Measurements from ENCODE around the gene PRMT7. TPM values are rescaled to one million over a fixed set of nuclear protein-coding genes. Genes with fewer than 3 reads are reported as not detected.

Gene PRMT7
- total RNA-seq, 1 donor from 2014 or later, result 27.7 TPM

DNA sequence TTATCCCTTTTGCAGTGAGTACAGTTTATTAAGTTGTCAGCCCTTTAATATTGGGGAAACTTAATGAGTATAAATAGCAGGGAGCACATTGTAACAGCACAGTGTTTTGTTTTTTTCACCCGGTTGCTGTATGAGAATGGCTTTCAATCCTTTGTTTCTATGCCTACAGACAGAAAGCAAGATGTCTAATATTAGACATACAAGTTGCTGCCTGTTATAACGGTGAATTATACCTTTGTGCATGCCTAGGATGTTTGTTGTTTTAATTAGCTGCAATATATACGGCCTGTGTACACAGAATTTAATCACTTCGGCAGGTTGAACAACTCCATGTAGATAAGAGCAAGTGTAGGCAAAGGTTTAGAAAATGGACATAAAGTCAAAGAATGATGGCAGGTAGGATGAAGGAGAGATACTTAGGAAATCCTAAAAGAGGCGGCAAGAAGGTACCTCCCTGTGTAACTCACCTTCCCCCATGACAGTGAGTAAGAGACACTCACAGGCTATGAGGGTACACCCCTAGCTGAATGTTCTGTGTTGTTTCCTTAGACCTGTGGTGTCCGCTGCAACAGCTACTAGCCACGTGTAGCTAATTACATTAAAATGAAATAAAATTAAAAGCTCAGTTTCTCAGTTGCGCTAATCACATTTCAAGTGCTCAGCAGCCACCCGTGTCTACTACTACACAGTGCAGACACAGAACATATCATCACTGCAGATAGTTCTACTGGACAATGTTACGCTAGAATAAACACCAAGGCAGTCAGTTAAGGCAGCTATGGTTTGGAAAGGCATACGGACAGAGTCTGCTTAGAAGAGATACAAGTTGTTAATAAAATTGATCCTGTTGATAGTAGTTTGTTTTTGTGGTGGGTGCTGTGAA lies 11.0 kb upstream of the PRMT7 start:
- DNase-seq (ENCODE audit: low spot score), result no peak

DNA sequence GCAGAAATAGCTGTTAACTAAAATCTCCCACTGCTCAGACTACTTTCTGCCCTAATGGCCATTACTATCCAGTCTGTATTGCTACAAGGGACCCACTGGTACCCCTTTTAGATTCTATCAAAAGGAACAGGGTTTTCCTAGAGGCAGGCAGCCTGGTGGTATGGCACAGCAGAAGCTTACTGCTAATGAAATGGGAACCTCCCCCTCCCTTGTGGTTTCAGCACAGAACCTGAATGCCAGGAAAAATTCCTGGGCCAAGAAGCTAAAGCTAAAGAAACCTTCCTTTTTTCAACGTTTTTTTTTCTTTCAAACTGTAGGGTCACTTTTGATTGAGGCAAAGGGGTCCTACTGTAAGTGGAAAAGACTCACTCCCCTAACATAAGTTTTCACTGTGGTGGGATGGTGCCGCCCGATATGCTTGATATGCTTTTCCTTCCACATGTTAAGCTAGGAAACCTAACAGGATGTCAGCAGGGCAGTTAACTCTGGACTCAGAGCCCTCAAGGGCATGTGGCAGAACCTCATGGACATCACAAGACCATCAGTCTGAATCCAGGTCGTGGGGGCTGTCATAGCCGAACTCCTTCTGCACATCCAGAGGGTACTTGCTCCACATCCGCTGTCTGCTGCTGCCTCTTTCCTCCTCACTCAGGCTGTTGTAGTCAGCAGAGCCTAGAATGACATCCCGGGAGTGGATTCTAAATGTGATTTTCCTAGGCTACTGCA lies 9.9 kb upstream of the PRMT7 start:
- DNase-seq (ENCODE audit: low spot score) (no peak), ATAC-seq (no peak)

More for the DNA sequence above, 11.0 kb upstream of the PRMT7 start:
- ATAC-seq, result no peak

DNA sequence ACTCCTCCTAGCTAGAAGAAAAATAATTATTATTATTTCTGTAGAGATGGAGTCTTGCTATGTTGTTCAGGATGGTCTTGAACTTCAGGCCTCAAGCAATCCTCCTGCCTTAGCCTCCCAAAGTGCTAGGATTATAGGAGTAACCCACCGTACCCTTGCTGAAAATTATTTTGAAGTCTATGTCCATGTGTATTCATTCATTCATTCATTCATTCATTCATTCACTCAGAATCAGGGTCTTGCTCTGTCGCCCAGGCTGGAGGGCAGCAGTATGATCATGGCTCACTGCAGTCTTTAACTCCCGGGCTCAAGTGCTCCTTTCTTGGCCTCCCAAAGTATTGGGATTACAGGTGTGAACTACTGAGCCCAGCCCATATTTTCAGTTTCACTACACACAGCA lies 4.2 kb upstream of the PRMT7 start:
- no peak for ATAC-seq
- DNase-seq (ENCODE audit: low spot score), result no peak

DNA sequence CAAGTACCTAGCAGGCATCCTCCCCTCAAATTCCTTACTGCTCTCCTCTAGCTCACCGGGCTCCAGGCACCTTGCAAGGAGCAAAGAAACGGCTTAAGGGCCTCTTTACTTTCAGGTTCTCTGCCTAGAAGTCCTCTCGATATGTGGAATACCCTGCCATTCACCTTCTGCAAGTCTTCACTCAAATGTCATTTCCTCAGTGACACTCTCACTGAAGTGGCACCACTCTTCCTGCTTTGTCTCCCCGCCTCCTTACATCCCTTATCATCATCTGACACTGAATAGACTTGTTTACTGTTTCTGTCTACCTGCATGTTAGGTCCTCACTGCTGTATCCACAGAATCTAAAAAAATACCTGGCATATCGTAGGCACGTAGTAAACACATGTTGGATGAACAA lies 1.0 kb upstream of the PRMT7 start:
- ATAC-seq, result no peak
- no peak for DNase-seq (ENCODE audit: low spot score)

DNA sequence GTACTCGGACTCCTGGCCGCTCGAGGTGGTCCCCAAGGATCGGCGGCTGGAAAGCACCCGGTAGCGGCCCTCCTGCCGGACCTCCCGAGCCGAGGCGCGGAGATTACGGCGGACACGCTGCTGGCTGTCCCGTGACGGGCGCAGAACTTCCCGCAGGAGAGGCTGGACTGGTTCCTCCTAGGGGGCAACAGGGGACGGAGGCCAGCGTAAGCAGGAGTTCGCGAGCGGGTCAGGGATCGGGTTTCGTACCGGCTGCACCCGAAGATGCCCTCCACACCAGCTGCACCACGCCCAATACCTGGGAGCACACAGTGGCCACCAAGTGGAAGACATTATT lies 414 bp upstream of the PRMT7 start:
- DNase-seq (ENCODE audit: low spot score) (no peak), ATAC-seq (peak; percentile 61)

DNA sequence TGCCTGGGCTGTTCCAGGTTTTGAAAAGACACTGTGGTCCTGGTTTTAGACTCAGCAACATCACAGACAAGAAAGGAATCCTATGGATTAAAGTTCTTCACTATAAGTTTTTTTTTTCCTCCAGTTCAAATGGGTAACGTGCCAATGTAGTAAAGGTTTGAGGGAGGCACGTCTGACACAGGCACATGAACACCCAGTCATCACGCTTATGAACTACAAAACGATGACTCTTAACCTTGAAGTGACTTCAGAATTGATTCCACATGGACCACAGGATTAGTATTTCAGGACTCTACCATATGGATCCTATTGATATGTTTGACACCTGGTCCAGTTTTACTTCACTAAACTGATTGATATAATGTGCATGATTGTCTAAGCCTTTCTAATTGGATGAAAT lies 2.3 kb downstream of the PRMT7 start:
- DNase-seq (ENCODE audit: low spot score), result no peak

DNA sequence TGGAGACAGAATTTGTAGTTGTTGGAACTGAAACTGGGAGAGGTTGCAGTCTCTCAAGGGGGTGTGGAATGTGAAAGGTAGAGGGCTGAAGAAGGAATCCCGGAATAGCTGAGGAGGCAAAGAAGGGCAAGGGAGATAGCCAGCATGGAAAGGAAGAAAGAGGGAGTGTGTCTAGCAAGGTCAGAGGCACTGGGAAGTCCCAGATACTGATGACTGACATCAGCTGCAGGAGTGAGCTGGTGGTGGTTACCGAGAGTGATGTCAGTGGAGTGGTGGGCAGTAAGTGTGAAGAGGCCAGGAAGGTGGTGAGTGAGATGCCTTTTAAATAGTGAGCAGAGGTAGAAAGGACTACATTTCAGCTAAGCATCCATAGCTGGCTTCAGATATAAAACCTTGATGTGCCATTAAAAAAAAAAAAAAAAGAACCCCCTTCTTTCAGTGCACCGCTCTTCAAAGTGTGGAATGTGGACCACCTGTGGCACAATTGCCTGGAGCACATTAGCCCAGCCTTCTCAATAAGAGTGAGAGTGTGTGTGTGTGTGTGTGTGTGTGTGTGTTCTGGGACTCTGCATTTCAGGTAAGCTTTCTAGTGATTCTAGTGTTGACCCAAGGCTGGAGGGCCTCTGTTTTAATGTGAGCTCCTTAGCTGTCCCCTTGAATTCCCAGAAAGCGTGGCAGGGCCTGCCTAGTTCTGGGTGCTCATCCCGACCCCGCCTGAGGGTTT lies 8.5 kb downstream of the PRMT7 start:
- DNase-seq (ENCODE audit: low spot score), result no peak
- no peak for ATAC-seq

More for the DNA sequence above, 2.3 kb downstream of the PRMT7 start:
- ATAC-seq, result no peak

DNA sequence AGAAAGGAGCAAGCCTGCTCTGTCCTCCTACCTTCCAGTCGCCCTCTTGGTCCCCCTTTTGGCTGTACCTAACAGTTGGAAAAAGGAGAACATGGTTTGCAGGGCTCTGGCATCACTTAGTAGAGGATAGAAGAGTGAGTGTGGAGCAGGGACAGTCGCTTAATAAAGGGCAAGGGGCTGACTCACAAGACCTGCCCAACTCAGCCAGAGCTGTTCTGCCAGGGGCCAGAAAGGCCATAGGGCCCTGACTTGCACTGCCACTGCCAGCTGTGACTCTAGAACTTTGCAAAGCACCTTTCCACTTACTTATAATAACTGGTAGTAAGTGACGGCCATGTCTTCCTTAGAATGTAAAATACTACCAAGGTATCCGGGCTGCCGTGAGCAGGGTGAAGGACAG lies 13.5 kb downstream of the PRMT7 start:
- ATAC-seq (no peak), DNase-seq (ENCODE audit: low spot score) (no peak)

DNA sequence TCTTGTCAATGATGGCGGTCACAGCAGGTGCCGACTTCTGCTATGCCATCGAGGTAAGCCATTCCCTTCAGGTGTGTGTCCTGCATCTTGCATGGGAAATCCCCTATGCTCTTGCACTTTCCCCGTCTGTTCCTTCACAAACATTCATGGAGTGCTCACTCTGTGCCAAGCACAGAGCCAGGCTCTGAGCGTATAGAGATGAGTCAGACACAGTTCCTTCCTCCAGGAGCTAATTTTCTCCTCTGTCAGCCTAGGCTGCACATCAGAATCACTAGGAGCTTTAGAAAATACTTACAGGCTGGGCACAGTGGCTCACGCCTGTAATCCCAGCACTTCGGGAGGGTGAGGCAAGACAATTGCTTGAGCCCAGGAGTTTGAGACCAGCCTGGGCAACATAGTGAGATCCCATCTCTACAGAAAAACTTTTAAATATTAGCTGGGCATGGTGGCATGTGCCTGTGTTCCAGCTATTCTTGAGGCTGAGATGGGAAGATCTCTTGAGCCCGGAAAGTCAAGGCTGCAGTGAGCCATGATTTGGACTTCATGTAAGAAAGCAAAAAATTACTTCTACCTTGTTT lies 14.1 kb downstream of the PRMT7 start:
- no peak for DNase-seq (ENCODE audit: low spot score)
- no peak for ATAC-seq

DNA sequence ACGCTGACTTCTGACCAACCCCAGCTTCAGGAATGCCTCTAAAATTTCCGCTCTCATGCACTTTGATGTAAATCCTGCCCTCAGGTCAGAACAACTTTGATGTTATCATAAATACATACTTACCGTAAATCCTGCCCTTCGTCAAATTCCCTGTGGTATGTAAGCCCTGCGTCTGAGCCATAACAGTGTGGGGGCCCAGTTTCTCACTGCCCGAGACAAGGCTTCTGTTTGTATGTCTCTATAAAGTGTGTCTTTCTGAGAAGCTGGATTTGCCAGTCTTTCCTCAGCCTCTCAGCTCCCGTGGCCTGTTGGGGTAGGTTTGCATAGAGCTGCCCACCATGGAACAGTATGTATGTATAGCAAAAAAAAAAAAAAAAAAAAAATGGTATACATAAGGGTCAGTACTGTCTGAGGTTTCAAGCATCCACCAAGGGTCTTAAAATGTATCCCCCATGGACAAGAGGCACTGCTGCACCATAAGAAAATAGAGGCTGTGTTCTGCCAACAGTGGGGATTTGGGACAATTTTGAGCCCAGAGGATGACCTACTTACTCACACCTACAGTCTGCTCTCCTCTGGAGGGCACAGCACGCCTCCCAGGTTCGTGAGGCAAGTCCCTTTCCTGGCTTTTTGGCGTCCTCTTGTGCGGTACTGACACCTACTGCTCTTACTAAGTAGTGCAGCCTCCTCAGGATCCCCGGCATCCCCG lies 17.5 kb downstream of the PRMT7 start:
- ATAC-seq, result peak; percentile 93
- peak; percentile 79 for DNase-seq (ENCODE audit: low spot score)

DNA sequence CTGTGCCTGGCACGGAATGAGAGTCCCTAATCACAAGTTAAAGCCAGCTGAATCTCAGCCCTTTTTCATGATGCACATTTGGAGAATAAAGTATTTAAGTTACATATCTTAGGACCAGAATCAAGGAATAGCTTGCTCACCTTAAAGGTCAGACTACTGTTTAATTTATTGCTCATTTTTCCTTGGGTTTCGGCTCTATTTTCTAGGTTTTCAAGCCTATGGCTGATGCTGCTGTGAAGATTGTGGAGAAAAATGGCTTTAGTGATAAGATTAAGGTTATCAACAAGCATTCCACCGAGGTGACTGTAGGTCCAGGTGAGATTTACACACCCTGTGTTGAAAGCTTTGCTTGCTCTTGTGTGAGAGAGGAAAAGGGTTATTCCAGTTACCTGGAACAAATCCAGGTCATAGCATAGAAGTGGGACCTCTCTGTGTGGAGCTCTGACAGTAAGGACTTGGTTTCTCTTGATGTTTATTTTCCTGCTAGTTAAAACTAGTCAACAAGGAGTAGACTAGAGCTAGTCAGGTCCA lies 18.1 kb downstream of the PRMT7 start:
- ATAC-seq (no peak), DNase-seq (ENCODE audit: low spot score) (no peak)

DNA sequence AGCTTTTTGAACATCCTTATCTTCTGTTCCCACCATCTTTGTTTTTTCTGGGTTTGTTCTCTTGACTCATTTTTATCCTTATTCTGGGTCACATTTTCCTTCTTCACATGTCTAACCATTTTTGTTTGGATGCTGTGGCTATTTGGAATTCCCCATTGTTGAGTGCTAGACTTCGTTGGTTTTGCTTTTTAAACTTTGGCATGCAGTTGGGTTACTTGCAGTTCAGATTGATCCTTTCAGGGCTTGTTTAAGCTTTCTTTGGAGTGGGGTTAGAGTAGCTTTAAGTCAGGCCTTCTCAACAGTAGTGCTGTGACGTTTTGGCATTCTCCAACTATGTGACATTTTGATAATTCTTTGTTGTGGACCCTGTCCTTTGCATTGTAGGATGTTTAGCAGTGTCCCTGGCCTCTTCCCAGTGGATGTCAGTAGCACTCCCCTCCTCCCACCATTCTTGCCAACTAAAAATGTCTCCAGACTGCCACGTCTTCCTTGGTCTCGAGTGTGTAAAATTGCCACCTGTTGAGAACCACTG lies 21.1 kb downstream of the PRMT7 start:
- peak; percentile 35 for ATAC-seq
- no peak for DNase-seq (ENCODE audit: low spot score)

DNA sequence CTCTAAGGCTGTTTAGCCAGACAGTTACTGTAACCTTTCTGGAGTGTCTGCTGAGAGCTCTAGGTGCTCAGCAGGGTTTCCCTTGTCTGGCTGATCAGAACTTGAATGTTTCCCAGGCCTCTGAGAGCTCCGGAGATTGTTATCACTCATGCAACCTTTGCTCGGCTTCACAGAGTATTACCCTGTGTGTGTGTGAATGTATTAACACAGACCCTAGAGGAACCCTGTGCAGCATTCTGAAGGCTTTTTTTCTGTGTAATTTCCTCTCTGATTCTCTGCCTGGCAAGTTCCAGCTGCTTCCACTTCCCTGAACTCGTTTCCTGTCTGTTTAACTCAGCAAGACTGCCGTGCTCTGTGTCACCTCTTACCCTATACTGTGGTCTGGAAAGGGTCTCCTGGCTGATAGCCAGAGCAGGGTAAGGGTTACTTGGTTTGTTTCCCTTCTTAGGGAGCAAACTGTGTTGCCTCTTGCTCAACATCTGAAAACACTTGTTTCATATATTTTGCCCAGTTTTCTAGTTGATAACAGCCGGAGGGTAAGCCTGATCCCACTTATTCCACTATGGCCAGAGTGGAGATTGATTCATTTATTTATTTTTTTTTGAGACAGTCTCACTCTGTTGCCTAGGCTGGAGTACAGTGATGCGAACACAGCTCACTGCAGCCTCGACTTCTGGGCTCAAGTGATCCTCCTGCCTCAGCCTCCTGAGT lies 21.7 kb downstream of the PRMT7 start:
- DNase-seq (ENCODE audit: low spot score) (peak; percentile 61), ATAC-seq (peak; percentile 74)

DNA sequence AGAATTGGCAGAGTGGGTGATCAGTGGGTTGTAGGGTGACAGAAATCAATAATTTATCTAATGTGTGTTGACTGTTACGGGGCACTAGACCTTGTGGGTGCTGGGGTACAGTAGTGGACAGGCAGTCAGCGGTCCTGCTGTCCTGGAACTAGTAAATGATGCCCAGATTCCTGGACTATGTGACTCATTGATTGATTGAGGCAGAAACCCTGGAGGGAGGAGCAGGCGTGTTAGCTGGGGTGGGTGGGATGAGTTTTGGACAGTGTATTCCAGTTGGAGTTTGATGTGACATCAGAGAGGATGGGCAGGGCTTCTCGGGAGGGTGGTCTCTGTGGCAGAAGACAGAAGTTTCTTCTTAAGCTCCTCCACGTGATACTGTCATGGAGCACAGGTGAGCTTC lies 24.4 kb downstream of the PRMT7 start:
- DNase-seq (ENCODE audit: low spot score) (no peak), ATAC-seq (peak; percentile 22)

DNA sequence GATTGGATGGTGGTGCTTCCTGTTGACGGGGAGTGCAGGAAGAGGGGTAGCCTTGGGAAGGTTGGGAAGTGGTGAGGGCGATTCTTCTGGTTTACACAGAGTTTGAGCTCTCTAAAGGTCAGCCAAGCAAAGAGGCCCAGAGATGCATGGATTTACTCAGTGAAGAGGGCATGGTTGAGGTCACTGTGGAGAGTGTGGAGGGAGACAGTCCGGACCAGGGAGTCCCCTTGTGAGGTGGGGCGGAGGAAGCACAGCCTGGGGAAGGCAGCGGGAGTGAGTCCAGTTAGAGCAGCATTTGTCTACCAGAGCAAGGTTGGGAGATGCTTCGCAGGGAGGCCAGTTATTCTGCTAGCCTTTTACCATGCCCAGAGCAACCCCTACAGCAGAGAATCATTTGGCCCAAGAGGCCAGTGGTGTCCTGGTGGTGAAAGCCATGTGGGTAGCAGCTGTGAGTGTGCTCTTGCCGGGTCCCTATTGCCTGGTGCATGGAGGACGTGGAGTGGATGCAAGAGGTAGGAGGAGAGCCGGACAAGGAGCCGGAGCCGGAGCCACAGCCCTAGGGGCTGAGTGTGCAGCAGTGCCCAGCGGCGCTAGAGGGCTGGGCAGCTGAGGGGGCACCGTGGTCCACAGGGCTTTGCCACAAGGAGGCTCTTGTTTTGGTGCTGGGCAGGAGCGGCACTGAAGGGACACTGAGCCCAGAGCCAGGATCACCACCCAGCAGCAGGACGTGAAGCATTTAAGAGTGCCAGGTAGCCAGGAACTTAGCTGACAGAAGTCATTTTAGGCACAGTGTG lies 27.7 kb downstream of the PRMT7 start:
- DNase-seq (ENCODE audit: low spot score), result no peak
- no peak for ATAC-seq

DNA sequence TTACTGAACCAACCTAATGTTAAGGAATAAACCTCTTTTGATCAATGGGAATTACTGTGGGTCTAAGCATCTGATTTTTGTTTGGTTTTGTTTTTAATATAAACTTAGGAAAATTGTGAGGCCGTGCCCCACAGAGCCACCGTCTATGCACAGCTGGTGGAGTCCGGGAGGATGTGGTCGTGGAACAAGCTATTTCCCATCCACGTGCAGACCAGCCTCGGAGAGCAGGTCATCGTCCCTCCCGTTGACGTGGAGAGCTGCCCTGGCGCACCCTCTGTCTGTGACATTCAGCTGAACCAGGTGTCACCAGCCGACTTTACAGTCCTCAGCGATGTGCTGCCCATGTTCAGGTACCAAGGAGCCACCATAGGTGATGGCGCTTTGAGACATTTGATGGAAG lies 28.4 kb downstream of the PRMT7 start:
- no peak for DNase-seq (ENCODE audit: low spot score)
- ATAC-seq, result no peak

DNA sequence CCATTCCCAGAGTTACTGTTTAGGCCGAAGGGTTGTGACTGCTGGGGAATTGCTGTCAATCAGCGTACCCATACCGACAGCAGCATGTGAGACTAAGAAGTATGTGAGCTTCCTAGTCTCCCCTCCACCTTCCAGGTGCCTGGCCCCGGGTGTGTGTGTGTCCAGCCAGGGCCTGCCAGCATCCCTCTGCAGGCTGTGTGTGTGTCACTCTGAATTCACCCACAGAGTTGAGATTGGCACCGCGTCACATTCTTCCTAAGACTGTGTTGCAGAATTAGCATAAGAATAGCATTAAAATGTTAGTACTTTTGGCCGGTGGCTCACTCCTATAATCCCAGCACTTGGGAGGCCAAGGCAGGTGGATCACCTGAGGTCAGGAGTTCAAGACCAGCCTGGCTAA lies 31.8 kb downstream of the PRMT7 start:
- DNase-seq (ENCODE audit: low spot score), result no peak
- no peak for ATAC-seq

DNA sequence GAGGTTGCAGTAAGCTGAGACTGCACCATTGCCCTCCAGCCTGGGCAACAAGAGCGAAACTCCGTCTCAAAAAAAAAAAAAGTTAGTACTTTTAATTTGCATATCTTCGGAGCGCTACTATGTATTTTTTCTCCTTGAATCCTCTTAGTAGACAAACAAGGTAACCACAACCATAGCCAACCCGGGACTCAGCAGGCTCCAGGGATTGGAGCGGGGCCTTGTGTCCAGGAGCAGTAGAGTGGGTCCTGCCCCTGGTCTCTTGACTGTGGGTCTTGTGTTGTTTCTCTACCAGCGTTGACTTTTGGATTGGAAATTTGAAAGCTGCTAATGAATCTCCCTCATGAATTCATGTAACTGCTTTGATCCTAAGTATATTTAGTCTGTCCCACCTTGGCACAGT lies 32.3 kb downstream of the PRMT7 start:
- DNase-seq (ENCODE audit: low spot score), result no peak
- no peak for ATAC-seq

DNA sequence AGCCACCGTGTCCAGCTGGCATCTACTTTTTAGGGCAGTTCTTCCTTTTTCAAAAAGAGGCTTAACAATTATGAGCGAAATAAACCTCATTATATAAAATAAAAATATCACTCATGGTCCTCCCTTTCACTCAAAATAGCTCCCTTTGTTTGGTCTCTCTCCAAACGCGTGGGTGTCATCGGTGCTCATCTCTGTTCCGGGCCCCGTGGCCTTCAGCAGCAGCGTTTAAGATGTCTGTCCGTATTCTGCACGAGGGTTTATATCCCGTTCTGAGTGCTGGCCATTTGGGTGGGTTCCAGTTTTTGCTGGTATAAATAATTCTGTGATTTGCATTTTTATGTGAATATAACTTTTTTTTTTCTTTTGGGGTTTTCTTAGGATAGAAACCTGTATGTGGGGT lies 33.4 kb downstream of the PRMT7 start:
- no peak for DNase-seq (ENCODE audit: low spot score)

More for the DNA sequence above, 33.4 kb downstream of the PRMT7 start:
- no peak for ATAC-seq

Measured in left lobe of liver (tissue), 2 donors.